GM12864 (cell line): ENCODE data around the gene NTRK3.
"Not testable (repeated sequence)": the region's sequence is repeated elsewhere in the genome, so short reads cannot be mapped to it uniquely, and the experiment has no call there.

Experiments used
- DNase-seq: peaks from one replicate; pipeline ENCODE4 v3.0.0-alpha.2; 2011; ENCODE audit warnings: low read depth
- H3K4me3 ChIP-seq: 2 replicates; pipeline ENCODE4 v1.5.1; 2011; ENCODE audit warnings: mild to moderate bottlenecking, low read depth, low read length, control low read depth
- CTCF ChIP-seq: IDR thresholded peaks from 2 replicates; pipeline ENCODE4 v1.5.1; 2011; ENCODE audit warnings: low read depth, mild to moderate bottlenecking, moderate library complexity, low read length, control low read depth, inconsistent platforms; ENCODE audit errors: missing control alignments

The NTRK3 gene

GRCh38 chr15:87849181-87849580, 407.4 kb downstream of the NTRK3 start:
- H3K4me3 ChIP-seq: no peak overlapping the region
- TF ChIP-seq CTCF: no peak
- no peak for DNase-seq

GRCh38 chr15:87848012-87848411, 408.5 kb downstream of the NTRK3 start:
- no peak for DNase-seq
- no peak for TF ChIP-seq CTCF
- H3K4me3 ChIP-seq: no peak overlapping the region

GRCh38 chr15:87846746-87847145, 409.8 kb downstream of the NTRK3 start:
- no peak for DNase-seq
- no peak for TF ChIP-seq CTCF

GRCh38 chr15:87843312-87843711, 413.2 kb downstream of the NTRK3 start:
- no peak for TF ChIP-seq CTCF
- H3K4me3 ChIP-seq: no peak overlapping the region
- DNase-seq: no peak

More at GRCh38 chr15:87846746-87847145, 409.8 kb downstream of the NTRK3 start:
- H3K4me3 ChIP-seq: no peak overlapping the region

GRCh38 chr15:87841426-87841998, 415.0 kb downstream of the NTRK3 start:
- no peak for DNase-seq

GRCh38 chr15:87835830-87836229, 420.7 kb downstream of the NTRK3 start:
- not testable (repeated sequence) for DNase-seq, H3K4me3 ChIP-seq

More at GRCh38 chr15:87841426-87841998, 415.0 kb downstream of the NTRK3 start:
- TF ChIP-seq CTCF: no peak
- H3K4me3 ChIP-seq: no peak overlapping the region

GRCh38 chr15:87833333-87833732, 423.2 kb downstream of the NTRK3 start:
- H3K4me3 ChIP-seq, DNase-seq: not testable (repeated sequence)

GRCh38 chr15:87829332-87830050, 427.0 kb downstream of the NTRK3 start:
- no peak for DNase-seq
- TF ChIP-seq CTCF: no peak
- no peak overlapping the region for H3K4me3 ChIP-seq
